Neural crest cell (in vitro differentiated cells): ENCODE data around the gene RNF31. TPM values are rescaled to one million over a fixed set of nuclear protein-coding genes. Genes with fewer than 3 reads are reported as not detected.

Experiments
- DNase-seq: peaks from one replicate; pipeline ENCODE4 v3.0.0; 2021; ENCODE audit warnings: low read depth, mixed read lengths, low spot score
- H3K27ac Mint-ChIP-seq: one replicate; pipeline ENCODE4 v1.8.0; 2021; ENCODE audit warnings: mild to moderate bottlenecking, mixed read lengths; ENCODE audit not compliant: unreplicated experiment
- H3K27me3 Mint-ChIP-seq: 2 replicates; pipeline ENCODE4 v1.8.0; 2021; ENCODE audit warnings: low read depth, mild to moderate bottlenecking, mixed read lengths
- H3K36me3 Mint-ChIP-seq: 2 replicates; pipeline ENCODE4 v1.8.0; 2021; ENCODE audit warnings: low read depth, mild to moderate bottlenecking, mixed read lengths
- H3K4me1 Mint-ChIP-seq: 2 replicates; pipeline ENCODE4 v1.8.0; 2021; ENCODE audit warnings: mixed read lengths
- H3K4me3 Mint-ChIP-seq: one replicate; pipeline ENCODE4 v1.8.0; 2021; ENCODE audit warnings: mild to moderate bottlenecking, mixed read lengths
- H3K9me3 Mint-ChIP-seq: 2 replicates; pipeline ENCODE4 v1.8.0; 2021; ENCODE audit warnings: mixed read lengths
- total RNA-seq: library from RNA; stranded (reverse); gene quantifications from 2 replicates; pipeline ENCODE4 v1.2.1, GENCODE V29; 2021
- TF ChIP-seq, protein P1 (sequence below): fragments of 200-600 bp; sonication (generic); conservative IDR thresholded peaks from 2 replicates; pipeline ENCODE4 v1.5.0; 2021; ENCODE audit warnings: antibody characterized with exemption, mild to moderate bottlenecking

Gene RNF31
- total RNA-seq, 1 donor from 2014 or later, result 65.5 TPM

DNA sequence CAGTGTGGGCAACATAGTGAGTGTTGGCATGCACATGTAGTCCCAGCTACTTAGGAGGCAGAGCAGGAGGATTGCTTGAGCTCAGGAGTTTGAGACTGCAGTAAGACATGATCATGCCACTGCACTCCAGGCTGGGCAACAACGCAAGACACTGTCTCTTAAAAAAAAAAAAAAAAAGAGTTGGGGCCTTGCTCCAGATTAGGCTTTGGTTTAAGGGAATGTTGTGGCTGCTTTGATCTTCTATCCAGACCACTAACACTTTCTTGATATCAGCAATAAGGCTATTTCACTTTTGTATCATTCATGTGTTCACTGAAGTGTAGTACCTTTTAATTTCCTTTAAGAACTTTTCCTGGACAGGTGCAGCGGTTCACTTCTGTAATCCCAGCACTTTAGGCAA, 19.6 kb upstream of the RNF31 start:
- H3K27me3 Mint-ChIP-seq, result no peaks in the 10 kb centered on the region
- no peaks in the 10 kb centered on the region for H3K36me3 Mint-ChIP-seq
- DNase-seq, result no peak
- H3K27ac Mint-ChIP-seq, result no peak overlapping the region
- TF ChIP-seq, protein P1, sequence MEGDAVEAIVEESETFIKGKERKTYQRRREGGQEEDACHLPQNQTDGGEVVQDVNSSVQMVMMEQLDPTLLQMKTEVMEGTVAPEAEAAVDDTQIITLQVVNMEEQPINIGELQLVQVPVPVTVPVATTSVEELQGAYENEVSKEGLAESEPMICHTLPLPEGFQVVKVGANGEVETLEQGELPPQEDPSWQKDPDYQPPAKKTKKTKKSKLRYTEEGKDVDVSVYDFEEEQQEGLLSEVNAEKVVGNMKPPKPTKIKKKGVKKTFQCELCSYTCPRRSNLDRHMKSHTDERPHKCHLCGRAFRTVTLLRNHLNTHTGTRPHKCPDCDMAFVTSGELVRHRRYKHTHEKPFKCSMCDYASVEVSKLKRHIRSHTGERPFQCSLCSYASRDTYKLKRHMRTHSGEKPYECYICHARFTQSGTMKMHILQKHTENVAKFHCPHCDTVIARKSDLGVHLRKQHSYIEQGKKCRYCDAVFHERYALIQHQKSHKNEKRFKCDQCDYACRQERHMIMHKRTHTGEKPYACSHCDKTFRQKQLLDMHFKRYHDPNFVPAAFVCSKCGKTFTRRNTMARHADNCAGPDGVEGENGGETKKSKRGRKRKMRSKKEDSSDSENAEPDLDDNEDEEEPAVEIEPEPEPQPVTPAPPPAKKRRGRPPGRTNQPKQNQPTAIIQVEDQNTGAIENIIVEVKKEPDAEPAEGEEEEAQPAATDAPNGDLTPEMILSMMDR, result no peak
- H3K4me1 Mint-ChIP-seq, result no peaks in the 10 kb centered on the region
- no peaks in the 10 kb centered on the region for H3K9me3 Mint-ChIP-seq
- no peak overlapping the region for H3K4me3 Mint-ChIP-seq

DNA sequence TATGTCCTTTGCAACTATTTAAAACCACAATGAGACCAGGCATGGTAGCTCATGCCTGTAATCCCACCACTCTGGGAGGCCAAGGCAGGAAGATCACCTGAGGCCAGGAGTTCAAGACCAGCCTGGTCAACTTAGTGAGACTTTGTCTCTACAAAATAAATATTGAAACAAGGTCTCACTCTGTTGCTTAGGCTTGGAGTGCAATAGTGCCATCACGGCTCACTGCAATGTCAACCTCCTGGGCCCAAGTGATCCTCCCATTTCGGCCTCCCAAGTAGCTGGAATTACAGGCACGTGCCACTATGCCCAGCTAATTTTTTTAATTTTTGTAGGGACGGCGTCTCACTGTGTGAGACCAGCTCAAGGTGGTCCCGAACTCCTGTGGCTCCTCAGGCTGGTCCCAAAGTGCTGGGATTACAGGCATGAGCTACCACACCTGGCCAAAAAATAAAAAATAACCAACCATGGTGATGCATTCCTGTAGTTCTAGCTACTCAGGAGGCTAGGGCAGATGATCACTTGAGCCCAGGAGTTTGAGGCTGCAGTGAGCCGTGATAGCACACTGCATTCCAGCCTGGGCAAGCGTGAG, 17.8 kb upstream of the RNF31 start:
- no peaks in the 10 kb centered on the region for H3K9me3 Mint-ChIP-seq
- no peak for DNase-seq
- TF ChIP-seq, protein P1, result no peak
- H3K27me3 Mint-ChIP-seq, result no peaks in the 10 kb centered on the region
- H3K36me3 Mint-ChIP-seq, result no peaks in the 10 kb centered on the region
- H3K4me3 Mint-ChIP-seq, result no peak overlapping the region
- no peak overlapping the region for H3K27ac Mint-ChIP-seq
- H3K4me1 Mint-ChIP-seq, result no peaks in the 10 kb centered on the region

DNA sequence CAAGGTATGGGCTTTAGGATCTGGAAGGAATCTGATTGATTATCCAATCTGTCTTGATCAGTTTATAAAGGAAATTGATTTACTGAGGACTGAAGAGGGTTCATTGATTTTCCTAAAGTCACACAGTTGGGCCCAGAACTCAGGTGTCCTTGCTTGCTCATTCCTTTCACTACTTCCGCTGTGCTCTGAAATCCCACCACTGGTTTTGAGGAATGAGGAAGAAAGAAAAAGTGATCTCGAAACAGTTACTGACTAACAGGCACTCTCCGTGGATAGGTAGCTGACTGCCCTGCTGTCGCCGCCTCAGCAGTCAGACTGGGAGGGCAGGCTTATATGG, 16.9 kb upstream of the RNF31 start, which contains the start of gene FITM1:
FITM1 (plus strand) TSS at position 280 of the 337 bp plus-strand sequence. CDS start 905 bp downstream, outside the sequence.
- Mint-ChIP-seq H3K27me3 (no peaks in the 10 kb centered on the region), H3K4me1 (peaks cover 3% of the 10 kb centered on the region), H3K4me3 (peak within 1 kb of the TSS; percentile 65), H3K27ac (no peak within 1 kb of the TSS), H3K36me3 (no peaks in the 10 kb centered on the region), H3K9me3 (no peaks in the 10 kb centered on the region)
- no peak for DNase-seq
- TF ChIP-seq, protein P1, result no peak

DNA sequence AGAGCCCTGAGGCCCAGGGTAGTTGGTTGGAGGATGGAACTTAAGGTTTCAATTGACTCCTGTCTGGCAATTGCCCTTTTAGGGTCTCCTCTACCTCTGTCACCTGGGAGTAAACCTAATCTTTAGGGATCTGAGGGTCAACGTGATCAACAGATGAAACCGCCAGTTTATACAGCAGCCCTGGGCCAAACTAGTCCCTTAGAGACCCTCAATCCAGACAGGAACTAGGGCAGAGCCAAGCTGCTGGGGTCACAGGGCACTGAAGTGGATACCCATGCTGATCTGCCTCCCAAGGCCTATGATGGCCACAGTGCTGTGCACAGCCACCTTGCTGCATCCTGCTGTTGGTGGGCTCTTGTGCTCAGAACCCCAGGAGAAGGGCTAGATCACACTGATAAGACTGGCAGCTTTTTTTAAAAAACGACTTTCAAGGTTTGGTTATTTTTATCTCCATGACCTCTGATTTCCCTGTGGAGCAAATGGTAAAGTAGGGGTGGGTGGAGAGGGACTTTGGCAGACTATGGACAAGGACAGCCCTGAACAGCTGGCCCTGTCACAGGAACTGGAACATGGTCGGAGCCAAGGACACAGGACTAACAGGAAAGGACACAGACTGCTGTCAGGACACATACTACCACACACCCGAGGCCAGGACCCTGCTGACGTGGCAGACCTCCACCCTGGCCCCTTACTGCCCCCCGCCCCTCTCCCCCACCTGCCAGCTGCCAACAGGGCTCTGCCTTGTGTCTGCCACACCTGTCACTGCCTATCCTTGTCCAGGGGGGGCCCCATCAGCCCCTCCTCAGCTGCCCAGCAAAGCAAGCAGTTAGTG, 16.4 kb upstream of the RNF31 start:
- TF ChIP-seq, protein P1, result no peak
- H3K4me1 Mint-ChIP-seq, result peaks cover 7% of the 10 kb centered on the region
- H3K36me3 Mint-ChIP-seq, result no peaks in the 10 kb centered on the region
- no peak for DNase-seq
- H3K27me3 Mint-ChIP-seq, result no peaks in the 10 kb centered on the region
- no peaks in the 10 kb centered on the region for H3K9me3 Mint-ChIP-seq
- peak overlapping the region; percentile 65 for H3K4me3 Mint-ChIP-seq
- no peak overlapping the region for H3K27ac Mint-ChIP-seq

DNA sequence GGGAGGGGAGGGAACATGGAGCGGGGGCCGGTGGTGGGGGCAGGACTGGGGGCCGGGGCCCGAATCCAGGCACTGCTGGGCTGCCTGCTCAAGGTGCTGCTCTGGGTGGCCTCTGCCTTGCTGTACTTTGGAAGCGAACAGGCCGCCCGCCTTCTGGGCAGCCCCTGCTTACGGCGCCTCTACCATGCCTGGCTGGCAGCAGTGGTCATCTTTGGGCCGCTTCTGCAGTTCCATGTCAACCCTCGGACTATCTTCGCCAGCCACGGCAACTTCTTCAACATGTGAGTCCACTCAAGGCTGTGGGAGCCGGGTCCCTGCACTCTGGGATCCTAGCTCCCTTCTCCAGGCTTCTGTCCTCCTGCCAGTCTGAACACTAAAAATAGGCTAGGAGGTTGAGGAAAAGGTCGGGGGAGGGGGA, 15.7 kb upstream of the RNF31 start:
- H3K27me3 Mint-ChIP-seq, result no peaks in the 10 kb centered on the region
- no peaks in the 10 kb centered on the region for H3K9me3 Mint-ChIP-seq
- TF ChIP-seq, protein P1, result no peak
- peaks cover 8% of the 10 kb centered on the region for H3K4me1 Mint-ChIP-seq
- no peaks in the 10 kb centered on the region for H3K36me3 Mint-ChIP-seq
- H3K27ac Mint-ChIP-seq, result peak overlapping the region; percentile 53
- H3K4me3 Mint-ChIP-seq, result peak overlapping the region; percentile 25
- no peak for DNase-seq
